ENCODE results near the gene ASAP3.

Gene ASAP3

DNA sequence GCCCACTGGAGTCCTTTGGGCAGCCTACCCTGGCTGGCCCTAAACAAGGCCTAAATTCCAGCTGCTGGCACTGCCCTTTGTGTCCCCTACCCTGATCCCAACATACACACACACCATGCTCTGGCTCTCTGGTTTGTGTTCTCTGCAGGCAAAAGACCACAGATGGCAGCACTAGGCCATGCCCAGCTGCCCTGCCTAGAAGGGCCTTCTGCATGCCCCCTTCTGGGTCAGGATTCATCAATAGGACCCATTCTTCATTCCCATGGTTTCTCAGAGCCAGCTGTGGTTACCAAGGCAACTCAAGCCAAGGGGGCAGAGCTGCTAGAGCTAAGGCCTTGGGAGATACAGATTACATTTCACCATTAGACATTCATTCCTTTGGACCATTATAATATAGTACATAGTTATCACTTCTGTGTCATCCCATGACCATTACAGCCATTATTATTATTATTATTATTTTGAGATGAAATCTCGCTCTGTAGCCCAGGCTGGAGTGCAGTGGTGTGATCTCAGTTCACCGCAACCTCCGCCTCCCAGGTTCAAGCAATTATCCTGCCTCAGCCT lies 17.5 kb downstream of the ASAP3 start:
- TF ChIP-seq POLR2AphosphoS5 (IDR thresholded peaks at IDR 0.05; ENCODE audit: borderline replicate concordance, low read depth, low read length) (no peak), EZH2 (IDR thresholded peaks at IDR 0.05) (no peak), FOXP2 (optimal IDR thresholded peaks at IDR 0.05; ENCODE audit: control extremely low read depth, extremely low read length, insufficient read depth) (no peak)
- DNase-seq (ENCODE audit: low read depth, low spot score): no peak
- Histone ChIP-seq H3K36me3 (ENCODE audit: insufficient read depth, low read length) (no peaks in the 10 kb centered on the region), H3K27ac (no peak overlapping the region), H3K9me3 (ENCODE audit: low read depth, low read length) (no peaks in the 10 kb centered on the region), H3K4me3 (no peak overlapping the region), H3K9ac (ENCODE audit: insufficient read length) (no peak overlapping the region)

GRCh38 chr1:23463286-23463685 lies 20.7 kb downstream of the ASAP3 start:
- Histone ChIP-seq H3K9me3 (ENCODE audit: low read depth, low read length) (no peaks in the 10 kb centered on the region), H3K4me3 (no peak overlapping the region), H3K36me3 (ENCODE audit: insufficient read depth, low read length) (no peaks in the 10 kb centered on the region), H3K9ac (ENCODE audit: insufficient read length) (no peak overlapping the region), H3K27ac (no peak overlapping the region)
- no peak for TF ChIP-seq EZH2 (IDR thresholded peaks at IDR 0.05)
- TF ChIP-seq FOXP2 (optimal IDR thresholded peaks at IDR 0.05; ENCODE audit: control extremely low read depth, extremely low read length, insufficient read depth): no peak
- no peak for TF ChIP-seq POLR2AphosphoS5 (IDR thresholded peaks at IDR 0.05; ENCODE audit: borderline replicate concordance, low read depth, low read length)
- no peak for DNase-seq (ENCODE audit: low read depth, low spot score)

- no peak overlapping the region for H3K4me3 ChIP-seq
- no peak overlapping the region for H3K27ac ChIP-seq
- no peaks in the 10 kb centered on the region for H3K9me3 ChIP-seq (ENCODE audit: low read depth, low read length)
- H3K36me3 ChIP-seq (ENCODE audit: insufficient read depth, low read length): no peaks in the 10 kb centered on the region
- TF ChIP-seq EZH2 (IDR thresholded peaks at IDR 0.05) (no peak), POLR2AphosphoS5 (IDR thresholded peaks at IDR 0.05; ENCODE audit: borderline replicate concordance, low read depth, low read length) (no peak), FOXP2 (optimal IDR thresholded peaks at IDR 0.05; ENCODE audit: control extremely low read depth, extremely low read length, insufficient read depth) (no peak)
- DNase-seq (ENCODE audit: low read depth, low spot score): no peak
- no peak overlapping the region for H3K9ac ChIP-seq (ENCODE audit: insufficient read length)
These were observed 21.2 kb downstream of the ASAP3 start for GRCh38 chr1:23462766-23463165.

DNA sequence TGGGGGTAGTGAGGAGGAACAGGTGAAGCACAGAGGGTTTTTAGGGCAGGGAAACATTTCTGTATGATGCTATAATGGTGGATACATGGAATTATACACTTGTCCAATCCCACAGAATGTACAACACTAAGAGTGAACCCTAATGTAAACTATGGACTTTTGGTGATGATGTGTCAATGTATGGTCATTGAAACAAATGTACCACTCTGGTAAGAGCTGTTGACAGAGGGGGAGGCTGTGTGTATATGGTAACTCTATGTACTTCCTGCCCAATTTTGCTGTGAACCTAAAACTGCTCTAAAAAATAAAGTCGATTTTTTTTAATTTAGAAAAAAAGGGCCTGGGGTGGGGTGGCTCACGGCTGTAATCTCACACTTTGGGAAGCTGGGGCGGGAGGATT lies 22.9 kb downstream of the ASAP3 start:
- no peaks in the 10 kb centered on the region for H3K9me3 ChIP-seq (ENCODE audit: low read depth, low read length)
- H3K27ac ChIP-seq: no peak overlapping the region
- DNase-seq (ENCODE audit: low read depth, low spot score): no peak
- no peaks in the 10 kb centered on the region for H3K36me3 ChIP-seq (ENCODE audit: insufficient read depth, low read length)
- no peak overlapping the region for H3K4me3 ChIP-seq
- H3K9ac ChIP-seq (ENCODE audit: insufficient read length): no peak overlapping the region
- TF ChIP-seq EZH2 (IDR thresholded peaks at IDR 0.05) (no peak), POLR2AphosphoS5 (IDR thresholded peaks at IDR 0.05; ENCODE audit: borderline replicate concordance, low read depth, low read length) (no peak), FOXP2 (optimal IDR thresholded peaks at IDR 0.05; ENCODE audit: control extremely low read depth, extremely low read length, insufficient read depth) (no peak)

DNA sequence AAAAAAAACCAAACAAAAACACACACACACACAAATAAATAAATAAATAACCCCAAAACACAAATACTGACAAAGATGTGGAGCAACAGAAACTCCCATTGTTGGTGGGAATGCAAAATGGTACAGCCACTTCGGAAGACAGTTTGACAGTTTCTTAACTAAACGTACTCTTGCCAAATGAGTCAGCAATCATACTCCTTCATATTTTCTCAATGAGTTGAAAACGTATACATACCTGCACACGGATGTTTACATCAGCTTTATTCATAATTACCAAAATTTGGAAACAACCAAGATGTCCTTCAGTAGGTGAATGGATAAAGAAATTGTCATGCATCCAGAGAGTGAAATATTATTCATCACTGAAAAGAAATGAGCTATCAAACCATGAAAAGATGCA lies 23.5 kb downstream of the ASAP3 start:
- Histone ChIP-seq H3K9me3 (ENCODE audit: low read depth, low read length) (no peaks in the 10 kb centered on the region), H3K36me3 (ENCODE audit: insufficient read depth, low read length) (no peaks in the 10 kb centered on the region), H3K27ac (no peak overlapping the region), H3K4me3 (no peak overlapping the region), H3K9ac (ENCODE audit: insufficient read length) (no peak overlapping the region)
- TF ChIP-seq EZH2 (IDR thresholded peaks at IDR 0.05): no peak
- TF ChIP-seq POLR2AphosphoS5 (IDR thresholded peaks at IDR 0.05; ENCODE audit: borderline replicate concordance, low read depth, low read length): no peak
- TF ChIP-seq FOXP2 (optimal IDR thresholded peaks at IDR 0.05; ENCODE audit: control extremely low read depth, extremely low read length, insufficient read depth): no peak
- DNase-seq (ENCODE audit: low read depth, low spot score): no peak

GRCh38 chr1:23459338-23459757 lies 24.6 kb downstream of the ASAP3 start:
- no peak overlapping the region for H3K4me3 ChIP-seq
- no peak for TF ChIP-seq EZH2 (IDR thresholded peaks at IDR 0.05)
- no peak for TF ChIP-seq FOXP2 (optimal IDR thresholded peaks at IDR 0.05; ENCODE audit: control extremely low read depth, extremely low read length, insufficient read depth)
- no peak for TF ChIP-seq POLR2AphosphoS5 (IDR thresholded peaks at IDR 0.05; ENCODE audit: borderline replicate concordance, low read depth, low read length)
- no peak overlapping the region for H3K27ac ChIP-seq
- H3K36me3 ChIP-seq (ENCODE audit: insufficient read depth, low read length): no peaks in the 10 kb centered on the region
- H3K9me3 ChIP-seq (ENCODE audit: low read depth, low read length): no peaks in the 10 kb centered on the region
- no peak for DNase-seq (ENCODE audit: low read depth, low spot score)
- H3K9ac ChIP-seq (ENCODE audit: insufficient read length): no peak overlapping the region

DNA sequence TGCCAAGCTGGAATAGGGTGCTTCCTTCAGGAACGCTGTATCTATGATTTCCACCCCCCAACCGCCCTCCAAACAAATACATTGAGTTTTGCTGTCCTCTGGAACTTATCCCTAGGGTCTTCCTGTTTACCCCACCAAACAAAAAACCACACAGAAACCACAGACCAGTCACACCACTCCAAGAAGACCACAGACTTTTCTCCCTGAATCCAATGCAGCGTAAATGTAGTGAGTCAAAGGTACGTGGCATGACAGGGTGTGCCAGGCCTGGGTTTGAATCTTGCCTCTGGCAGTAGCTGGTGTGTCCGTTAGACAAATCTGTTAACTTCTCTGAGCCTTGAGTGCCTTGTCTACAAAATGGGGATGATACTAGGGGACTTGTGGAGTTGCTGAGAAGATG lies 27.8 kb downstream of the ASAP3 start:
- H3K9me3 ChIP-seq (ENCODE audit: low read depth, low read length): no peaks in the 10 kb centered on the region
- H3K4me3 ChIP-seq: no peak overlapping the region
- TF ChIP-seq FOXP2 (optimal IDR thresholded peaks at IDR 0.05; ENCODE audit: control extremely low read depth, extremely low read length, insufficient read depth): no peak
- no peak for TF ChIP-seq POLR2AphosphoS5 (IDR thresholded peaks at IDR 0.05; ENCODE audit: borderline replicate concordance, low read depth, low read length)
- no peak for TF ChIP-seq EZH2 (IDR thresholded peaks at IDR 0.05)
- no peak overlapping the region for H3K9ac ChIP-seq (ENCODE audit: insufficient read length)
- H3K27ac ChIP-seq: no peak overlapping the region
- H3K36me3 ChIP-seq (ENCODE audit: insufficient read depth, low read length): no peaks in the 10 kb centered on the region
- DNase-seq (ENCODE audit: low read depth, low spot score): no peak

DNA sequence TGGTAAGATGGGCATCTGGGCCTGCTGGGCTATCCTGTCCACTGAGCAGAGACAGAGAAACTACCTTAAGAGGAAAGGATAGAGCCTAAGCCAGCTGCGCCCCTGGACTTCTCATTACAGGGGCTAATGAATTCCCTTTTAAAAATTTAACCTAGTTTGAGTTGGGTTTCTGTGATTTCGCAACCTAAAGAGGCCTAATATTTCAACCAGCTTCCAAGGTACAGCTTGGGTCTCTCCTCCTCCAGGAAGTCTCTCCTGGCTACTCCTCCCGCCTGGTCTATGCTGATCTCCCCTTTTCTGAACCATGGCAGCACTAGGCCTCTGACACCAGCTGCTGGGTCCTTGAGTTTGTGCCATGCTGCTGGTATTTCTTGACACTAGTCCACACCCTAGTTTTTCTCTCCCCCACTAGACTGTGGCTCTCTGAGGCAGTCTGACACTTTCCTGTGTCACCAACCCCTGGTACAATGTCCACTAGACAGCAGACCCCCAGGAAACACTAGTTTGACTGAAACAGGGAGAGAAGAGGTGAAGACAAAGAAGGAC lies 30.5 kb downstream of the ASAP3 start:
- Histone ChIP-seq H3K9me3 (ENCODE audit: low read depth, low read length) (no peaks in the 10 kb centered on the region), H3K4me3 (no peak overlapping the region), H3K9ac (ENCODE audit: insufficient read length) (no peak overlapping the region), H3K27ac (no peak overlapping the region), H3K36me3 (ENCODE audit: insufficient read depth, low read length) (no peaks in the 10 kb centered on the region)
- DNase-seq (ENCODE audit: low read depth, low spot score): no peak
- TF ChIP-seq POLR2AphosphoS5 (IDR thresholded peaks at IDR 0.05; ENCODE audit: borderline replicate concordance, low read depth, low read length) (no peak), EZH2 (IDR thresholded peaks at IDR 0.05) (no peak), FOXP2 (optimal IDR thresholded peaks at IDR 0.05; ENCODE audit: control extremely low read depth, extremely low read length, insufficient read depth) (no peak)

- Histone ChIP-seq H3K9ac (ENCODE audit: insufficient read length) (no peak overlapping the region), H3K4me3 (no peak overlapping the region), H3K9me3 (ENCODE audit: low read depth, low read length) (no peaks in the 10 kb centered on the region), H3K36me3 (ENCODE audit: insufficient read depth, low read length) (no peaks in the 10 kb centered on the region), H3K27ac (no peak overlapping the region)
- DNase-seq (ENCODE audit: low read depth, low spot score): peak; percentile 6
- TF ChIP-seq POLR2AphosphoS5 (IDR thresholded peaks at IDR 0.05; ENCODE audit: borderline replicate concordance, low read depth, low read length) (no peak), FOXP2 (optimal IDR thresholded peaks at IDR 0.05; ENCODE audit: control extremely low read depth, extremely low read length, insufficient read depth) (no peak), EZH2 (IDR thresholded peaks at IDR 0.05) (no peak)
These were observed 32.0 kb downstream of the ASAP3 start for GRCh38 chr1:23452011-23452411.

Data from SK-N-MC (cell line).